Breast epithelium (tissue), 3 donors: ENCODE data around the gene MITF.
"Not testable (repeated sequence)": the region's sequence is repeated elsewhere in the genome, so short reads cannot be mapped to it uniquely, and the experiment has no call there.

Source experiments
- POLR2A ChIP-seq: fragments of 450-650 bp; IDR thresholded peaks from one replicate; pipeline ENCODE4 v1.6.1; 2016; ENCODE audit warnings: antibody characterized with exemption, mild to moderate bottlenecking, moderate library complexity
- TF ChIP-seq, protein P1 (sequence below), 3 donors: fragments of 450-650 bp; IDR thresholded peaks; one replicate each; pipeline ENCODE4 v1.5.1; 2016 to 2017; ENCODE audit warnings: antibody characterized with exemption in 3 of 3, mild to moderate bottlenecking in 3 of 3, moderate library complexity in 3 of 3

DNA sequence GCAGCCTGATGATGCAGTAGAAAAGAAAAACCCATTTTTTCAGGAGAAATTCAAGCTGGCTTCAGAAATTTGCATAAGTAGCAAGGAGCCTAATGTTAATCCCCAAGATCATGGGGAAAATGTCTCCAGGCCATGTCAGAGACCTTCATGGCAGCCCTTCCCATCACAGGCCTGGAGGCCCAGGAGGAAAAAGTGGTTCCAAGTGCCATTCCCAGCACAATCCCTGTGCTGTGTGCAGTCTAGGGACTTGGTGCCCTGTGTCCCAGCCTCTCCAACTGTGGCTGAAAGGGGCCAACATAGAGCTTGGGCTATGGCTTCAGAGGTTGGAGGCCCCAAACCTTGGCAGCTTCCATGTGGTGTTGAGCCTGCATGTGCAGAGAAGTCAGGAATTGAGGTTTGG, 170.6 kb downstream of the MITF start:
- TF ChIP-seq, protein P1, sequence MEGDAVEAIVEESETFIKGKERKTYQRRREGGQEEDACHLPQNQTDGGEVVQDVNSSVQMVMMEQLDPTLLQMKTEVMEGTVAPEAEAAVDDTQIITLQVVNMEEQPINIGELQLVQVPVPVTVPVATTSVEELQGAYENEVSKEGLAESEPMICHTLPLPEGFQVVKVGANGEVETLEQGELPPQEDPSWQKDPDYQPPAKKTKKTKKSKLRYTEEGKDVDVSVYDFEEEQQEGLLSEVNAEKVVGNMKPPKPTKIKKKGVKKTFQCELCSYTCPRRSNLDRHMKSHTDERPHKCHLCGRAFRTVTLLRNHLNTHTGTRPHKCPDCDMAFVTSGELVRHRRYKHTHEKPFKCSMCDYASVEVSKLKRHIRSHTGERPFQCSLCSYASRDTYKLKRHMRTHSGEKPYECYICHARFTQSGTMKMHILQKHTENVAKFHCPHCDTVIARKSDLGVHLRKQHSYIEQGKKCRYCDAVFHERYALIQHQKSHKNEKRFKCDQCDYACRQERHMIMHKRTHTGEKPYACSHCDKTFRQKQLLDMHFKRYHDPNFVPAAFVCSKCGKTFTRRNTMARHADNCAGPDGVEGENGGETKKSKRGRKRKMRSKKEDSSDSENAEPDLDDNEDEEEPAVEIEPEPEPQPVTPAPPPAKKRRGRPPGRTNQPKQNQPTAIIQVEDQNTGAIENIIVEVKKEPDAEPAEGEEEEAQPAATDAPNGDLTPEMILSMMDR (IDR thresholded peaks at IDR 0.05), result not testable (repeated sequence)
- TF ChIP-seq POLR2A, result not testable (repeated sequence)
